Stimulated activated CD4-positive, alpha-beta T cell treated with anti-CD3 and anti-CD28 coated beads, Interleukin-15, amount 100 ng/mL, for 48 hours (primary cell): ENCODE measurements around the gene PXYLP1.

Experiments
- DNase-seq, 2 donors: peaks; one replicate each; pipeline ENCODE4 v3.0.0-alpha.2; 2020; ENCODE audit warnings: low read depth in 2 of 2

Gene PXYLP1

DNA sequence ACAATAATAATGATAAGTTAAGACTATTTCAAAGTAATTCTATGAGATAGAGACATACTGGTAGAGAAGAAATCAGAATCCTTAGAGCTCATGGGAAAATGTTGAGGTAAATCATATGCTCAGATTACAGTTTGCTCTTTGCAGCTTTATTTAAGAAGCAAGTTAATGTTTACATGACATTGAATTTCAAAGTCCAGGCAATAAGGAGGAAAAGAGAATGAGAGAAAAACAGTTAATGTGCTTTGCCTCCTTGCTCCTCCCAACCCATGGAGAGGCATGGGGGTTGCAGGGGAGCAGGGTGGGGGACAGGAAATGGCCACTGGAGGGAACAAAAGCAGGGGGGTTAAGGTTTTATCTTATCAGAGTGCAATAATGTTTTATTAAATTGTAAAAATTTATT, 94.5 kb downstream of the PXYLP1 start:
- no peak for DNase-seq

DNA sequence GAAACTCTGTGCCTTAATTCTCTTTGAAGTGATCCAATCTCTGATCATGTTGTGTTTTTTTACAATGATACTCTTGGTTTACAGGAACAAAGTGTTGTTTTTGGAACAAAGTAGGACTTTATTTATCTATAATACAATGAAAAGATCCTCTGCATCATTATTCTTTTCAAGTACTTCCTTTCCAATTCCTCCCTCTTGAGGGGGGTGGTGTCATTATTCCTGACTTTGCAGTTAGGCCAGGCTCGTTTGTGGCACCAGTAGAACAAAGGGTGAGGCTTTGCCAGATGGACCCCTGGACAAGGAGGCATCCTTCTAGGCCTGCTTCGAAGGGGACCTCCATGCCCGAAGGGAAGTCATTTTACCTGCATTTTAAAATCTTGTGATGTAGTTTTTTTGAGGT, 95.0 kb downstream of the PXYLP1 start:
- DNase-seq: no peak

DNA sequence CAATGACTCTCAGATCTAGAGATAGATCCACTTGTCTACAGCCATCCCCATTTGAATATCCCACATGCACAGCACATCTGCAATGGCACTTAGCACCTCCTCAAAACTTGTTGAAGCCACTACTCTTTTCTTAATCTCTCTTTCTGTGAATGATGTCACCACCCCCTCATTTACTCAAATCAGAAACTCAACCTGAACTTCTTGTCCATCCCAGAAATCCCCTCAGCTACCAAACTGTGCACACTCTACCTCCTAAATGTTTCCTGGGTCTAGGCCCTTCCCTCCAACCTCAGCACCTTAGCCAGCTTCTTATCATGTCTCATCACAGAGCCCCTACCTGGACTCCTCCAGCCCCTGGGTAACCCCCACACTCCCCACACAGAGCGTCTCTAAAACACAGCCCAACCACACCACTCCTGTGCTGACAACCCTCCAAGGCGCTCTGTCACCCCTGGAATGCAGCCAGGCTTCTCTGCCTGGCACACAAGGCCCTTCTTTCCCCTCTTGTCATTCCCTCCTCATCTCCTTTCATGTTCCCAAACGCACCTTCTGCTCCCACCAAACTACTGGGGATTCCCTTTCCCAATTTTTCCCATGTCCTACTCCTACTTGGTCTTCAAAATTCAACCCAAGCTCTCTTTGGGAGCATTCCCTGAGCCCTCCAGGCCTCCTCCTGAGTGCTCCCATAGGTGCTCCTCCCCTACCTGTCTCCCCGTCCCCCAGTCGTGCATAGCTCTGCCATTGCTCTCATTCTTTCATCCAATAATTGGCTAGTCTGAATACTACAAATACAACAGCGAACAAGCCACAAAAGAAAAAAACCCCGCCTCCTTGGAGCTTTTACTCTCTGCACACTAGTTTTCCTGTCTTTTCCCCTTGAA, 96.9 kb downstream of the PXYLP1 start:
- no peak for DNase-seq

DNA sequence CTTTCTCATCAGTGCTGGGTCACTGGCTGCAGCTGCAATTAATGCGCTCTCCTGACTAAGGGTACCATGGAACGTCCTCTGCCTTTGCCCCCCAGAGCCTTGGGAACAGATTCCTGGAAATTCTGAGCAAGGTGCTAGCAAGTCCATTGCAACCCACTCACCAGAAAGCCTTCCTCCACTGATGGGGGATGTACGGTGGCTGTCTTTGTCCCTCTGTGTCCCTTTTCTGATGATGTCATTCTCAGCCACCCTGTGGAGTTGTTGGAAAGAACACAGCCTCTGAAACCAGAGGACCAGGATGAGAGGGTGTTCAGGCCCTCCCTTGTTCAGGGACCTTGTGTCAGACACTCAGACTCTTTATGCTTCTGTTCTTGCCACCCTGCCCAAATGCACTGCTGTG, 98.6 kb downstream of the PXYLP1 start:
- DNase-seq: no peak

DNA sequence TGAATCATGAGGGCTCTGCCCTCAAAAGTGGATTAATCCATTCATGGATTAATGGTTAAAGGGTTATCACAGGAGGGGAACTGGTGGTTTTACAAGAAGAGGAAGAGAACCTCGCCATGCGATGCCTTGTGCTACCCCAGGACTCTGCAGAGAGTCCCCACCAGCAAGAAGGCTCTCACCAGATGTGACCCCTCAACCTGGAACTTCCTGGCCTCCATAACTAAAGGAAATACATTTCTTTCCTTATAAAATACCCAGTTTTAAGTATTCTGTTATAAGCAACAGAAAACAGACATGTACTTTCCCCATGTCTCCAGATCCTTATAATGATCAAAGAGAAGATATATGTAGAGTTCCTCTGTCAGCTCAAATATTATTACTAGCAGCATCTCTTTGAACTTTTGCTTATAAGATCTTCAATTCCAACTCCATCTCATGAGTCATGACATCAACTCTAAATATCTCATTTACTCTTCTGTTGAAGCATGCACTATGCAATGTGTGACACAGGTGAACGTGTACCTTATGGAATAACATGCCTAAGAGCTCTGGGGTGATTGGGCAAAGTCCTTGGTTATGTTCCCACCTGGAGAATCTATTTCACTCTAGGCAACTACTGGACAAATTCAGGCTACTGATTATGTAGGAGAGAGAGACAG, 99.2 kb downstream of the PXYLP1 start:
- DNase-seq: no peak

DNA sequence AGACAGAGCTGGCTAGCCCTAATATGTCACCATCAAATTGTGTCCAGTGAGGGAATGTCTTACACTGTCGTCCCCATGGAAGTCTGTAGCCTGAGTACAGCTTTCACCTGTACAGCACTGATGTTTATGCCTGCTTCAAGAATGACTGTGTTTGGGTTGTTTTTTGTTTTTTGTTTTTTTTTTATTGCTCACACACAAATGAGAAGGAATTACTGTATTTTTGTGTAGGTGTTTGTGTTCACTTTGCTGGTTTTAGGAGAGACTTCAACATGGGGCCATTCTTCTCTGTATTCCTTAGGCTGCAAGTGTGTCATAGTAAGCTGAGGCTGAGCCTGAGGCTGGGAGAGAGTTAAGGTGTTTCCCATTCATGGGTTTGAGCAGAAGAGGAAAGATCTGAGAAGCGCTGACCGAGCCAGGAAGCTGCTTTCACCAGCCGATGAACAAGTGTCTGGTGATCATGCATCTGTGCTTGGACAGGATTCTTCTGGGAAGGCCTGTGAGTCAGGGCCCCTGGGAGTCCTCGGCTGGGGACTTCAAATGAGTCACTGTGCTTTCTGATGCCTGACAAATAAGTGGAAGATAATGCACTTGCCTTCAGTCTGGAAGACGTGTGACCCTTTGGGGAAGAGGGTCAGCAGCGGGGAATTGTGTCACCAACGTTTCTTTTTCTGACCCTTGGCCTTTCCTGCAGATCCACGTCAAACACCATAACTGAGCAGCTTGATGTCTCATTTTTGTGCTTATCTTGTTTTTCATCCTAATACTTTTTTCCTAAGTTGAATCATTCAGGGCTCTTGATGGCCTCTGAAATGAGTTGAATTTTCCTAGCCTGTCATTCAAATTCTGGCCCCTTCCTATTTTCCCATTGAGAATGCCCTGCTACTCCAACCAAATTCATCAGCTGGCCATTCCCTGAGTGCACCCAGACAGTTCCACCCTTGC, 100.0 kb downstream of the PXYLP1 start:
- no peak for DNase-seq

DNA sequence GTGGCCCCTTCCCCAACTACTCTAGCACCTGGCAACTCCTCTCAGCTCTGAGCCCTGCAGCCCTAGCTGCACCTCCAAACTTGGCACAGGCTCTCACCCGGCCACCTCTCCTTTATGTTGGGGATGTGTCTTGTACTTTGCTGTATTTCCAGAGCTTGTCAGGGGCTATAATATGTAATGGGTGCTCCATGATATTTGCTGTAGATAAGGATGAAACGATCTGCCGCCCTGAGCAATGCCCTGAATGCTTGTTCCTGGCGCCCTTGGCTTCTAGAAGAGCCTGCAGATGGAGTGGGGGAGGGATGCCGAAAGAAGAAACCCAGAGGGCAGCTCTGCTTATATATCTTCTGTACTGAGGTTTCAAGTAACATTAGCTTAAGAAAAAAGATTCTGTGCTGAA, 100.8 kb downstream of the PXYLP1 start:
- DNase-seq: no peak

DNA sequence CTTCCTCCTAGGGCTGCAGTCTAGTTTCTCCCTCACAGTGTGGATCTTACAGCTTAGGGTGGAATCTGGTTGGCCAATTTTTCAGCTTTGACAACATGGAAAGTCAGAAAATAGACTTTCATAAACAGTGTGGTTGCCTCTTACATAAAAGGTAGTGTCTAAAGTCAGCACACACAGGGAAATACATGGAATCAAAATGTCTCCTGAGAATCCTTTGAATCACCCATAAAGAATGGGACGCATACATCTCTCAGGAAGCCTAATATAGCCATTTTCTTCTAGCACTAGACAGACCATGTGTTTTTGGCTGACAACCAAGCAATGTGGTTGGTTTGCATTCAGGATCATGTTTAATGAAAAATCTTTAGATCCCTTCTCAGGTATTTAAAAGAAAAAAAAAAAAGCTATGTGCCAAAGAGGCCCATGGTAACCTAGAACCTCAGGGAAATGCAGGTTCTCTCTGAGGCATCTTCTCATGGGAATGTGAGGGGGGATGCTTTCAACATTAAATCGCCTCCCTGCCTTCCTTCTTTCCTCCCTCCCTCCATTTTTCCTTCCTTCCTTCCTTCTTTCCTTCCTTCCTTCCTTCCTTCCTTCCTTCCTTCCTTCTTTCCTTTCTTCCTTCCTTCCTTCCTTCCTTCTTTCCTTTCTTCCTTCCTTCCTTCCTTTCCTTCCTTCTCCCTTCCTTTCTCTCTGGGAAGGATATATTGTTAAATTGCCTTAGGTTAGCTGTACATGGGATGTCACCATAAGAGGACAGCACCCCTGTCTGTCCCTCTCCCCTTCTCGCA, 102.4 kb downstream of the PXYLP1 start:
- DNase-seq: no peak

DNA sequence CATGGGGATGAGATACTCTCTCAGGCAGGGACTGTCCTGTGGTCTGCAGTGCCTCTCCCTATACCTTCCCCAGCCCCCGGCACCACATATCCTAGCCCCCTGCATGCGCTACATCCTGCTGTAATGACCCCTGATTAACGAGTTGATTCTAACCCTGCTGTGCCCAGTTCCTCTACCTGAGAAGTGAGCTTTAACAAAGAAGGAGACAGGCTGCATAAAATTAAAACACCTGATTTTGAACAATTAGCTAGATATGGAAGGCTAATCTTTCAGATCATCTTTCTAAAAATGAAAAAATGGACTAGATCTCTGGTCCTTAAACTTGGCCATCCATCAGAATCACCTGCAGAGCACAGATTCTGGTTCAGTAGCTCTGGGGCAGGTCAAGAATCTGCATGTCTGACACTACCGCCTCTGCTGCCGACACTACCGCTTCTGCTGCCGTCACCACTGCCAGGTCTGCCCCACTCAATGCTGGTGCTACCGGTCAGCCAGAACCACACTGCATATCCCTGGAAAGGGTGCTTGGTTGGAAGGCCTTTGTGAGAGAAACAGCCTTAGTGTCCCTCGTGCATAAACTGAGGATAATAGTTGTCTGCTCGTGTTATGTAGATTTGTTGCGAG, 103.1 kb downstream of the PXYLP1 start:
- no peak for DNase-seq

DNA sequence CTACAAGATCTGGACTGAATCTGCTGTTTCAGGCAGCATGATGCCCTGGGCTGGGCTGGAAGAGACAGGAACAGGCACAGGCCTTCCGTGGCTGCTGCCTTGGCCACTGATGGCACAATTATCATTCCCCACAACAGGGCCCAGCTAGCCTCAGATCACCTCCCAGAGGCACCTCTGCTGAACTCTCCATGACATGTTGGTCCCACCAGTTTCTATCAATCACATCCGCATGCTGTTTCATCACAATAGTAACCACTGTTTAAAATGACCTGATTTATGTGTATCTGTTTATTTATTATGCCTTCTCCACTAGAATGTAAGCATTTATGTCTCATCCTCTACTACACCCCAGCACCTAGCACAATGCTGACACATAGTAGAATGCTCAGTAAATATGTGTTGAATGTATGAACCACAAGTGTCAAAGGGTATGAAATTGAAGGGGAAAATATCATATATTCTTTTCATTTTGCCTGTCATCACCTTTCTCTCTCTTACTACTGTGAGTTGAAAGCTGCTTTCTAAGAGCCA, 104.0 kb downstream of the PXYLP1 start:
- DNase-seq: no peak

DNA sequence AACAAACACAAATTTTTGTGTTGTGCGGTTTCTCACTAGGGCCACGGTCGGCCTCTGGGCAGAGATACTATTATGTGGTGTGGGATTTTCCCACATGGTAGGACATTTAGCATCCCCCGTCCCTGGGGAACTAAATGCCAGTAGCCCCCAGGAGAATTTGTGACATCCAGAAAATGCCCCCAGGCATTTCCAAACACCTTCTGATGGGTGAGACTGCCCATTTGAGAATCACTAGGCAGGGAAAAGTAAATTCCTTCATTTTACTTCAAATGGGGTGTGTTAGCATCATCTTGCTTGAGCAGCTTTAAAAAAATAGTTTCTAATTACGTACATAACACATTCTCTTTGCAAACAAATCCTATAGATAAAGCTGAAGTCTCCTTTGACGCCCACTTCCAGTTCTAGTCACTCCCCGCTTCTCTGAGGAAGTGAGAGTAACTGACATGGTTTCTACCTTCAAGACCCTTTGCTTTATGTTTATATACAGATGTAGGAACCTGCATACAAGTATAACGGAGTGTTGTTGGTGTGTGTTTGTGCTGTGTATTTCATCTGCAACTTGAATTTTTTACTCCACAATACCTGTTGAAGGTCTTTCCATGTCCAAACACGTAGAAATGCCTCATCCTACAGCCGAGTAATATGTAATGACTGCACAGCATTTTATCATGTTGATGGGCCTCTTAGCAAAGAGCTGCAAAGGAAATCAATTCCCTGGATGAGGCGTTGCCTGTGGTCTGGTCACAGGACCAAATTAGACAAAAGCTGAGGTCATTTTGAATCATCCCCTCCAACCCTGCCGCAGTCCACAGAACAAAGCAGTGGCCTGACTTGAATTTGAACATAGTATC, 105.3 kb downstream of the PXYLP1 start:
- DNase-seq: no peak

DNA sequence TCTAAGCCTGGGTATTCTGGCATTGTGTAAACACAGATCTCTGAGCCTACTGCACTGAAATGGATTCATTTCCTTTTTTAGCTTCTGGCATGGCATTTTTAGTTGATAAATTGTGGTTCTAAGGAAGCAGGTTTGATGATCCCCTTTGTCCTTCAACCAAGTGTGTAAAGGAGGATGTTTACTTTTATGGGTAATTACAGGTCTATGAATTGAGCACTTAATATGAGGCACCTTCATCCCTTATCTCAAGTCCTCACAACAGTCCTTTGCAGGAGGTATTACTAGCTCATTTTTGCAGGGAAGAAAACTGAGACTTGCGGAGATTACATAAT, 105.9 kb downstream of the PXYLP1 start:
- DNase-seq: no peak

DNA sequence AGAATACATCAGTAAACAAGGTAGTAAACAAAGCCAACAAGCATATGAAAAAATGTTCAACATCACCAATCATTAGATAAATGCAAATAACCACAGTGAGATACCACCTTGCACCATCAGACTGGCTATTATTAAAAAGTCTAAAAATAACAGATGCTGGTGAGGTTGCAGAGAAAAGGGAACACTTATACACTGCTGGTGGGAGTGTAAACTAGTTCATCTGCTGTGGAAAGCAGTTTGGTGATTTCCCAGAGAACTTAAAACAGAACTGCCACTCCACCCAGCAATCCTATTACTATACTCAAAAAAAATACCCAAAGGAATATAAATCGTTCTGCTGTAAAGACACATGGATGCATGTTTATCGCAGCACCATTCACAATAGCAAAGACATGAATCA, 106.4 kb downstream of the PXYLP1 start:
- DNase-seq: no peak

DNA sequence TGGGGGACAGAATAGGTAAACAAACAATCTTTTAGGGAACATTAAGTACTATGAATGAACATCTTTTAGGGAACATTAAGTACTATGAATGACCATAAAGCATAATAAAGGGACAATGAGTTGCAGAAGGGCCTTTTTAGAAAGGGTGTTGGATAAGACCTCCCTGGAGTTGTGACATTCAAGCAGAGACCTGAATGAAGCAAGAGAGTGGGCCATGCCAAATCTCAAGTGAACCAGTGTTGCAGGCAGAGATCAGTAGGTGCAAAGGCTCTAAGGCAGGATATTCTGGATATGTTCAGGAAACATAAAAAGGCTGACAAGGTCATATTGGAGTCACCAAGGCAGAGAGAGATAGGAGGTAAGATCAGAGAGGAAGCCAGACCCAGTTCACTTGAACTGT, 107.3 kb downstream of the PXYLP1 start:
- DNase-seq: no peak

DNA sequence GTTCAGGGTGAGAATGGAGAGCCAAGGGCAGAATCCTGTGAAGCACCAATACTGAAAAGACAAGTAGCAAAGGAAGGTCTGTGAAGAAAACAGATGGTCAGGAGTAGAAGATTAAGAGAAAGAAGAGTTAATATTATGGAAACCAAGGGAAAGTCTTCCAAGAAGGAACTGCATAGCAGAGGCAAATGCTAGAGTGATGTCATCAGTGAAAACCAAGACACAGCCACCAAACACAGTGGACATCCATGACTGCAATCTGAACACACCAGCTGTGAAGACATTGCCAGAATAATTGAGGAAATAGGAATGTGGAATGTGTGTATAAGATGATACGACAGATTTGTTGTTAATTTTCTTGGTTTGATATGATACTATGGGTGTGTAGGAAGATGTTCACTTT, 109.9 kb downstream of the PXYLP1 start:
- DNase-seq: no peak

DNA sequence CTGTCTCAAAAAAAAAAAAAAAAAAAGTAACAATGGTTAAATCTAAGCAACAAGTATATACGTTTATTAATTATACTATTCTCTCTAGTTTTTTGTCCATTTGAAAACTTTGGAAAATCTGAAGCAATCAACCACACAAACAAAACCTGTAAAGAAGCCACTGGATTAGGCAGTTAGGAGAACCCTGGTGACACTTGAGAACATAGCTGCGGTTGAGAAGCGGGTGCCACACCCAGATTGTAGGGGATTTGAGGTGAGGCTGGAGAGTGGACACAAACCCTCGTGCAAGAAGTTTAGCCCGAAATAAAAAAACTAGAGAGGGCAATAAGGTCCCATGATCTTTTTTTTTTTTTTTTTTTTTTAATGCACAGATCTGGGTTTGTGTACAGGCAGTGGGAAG, 110.8 kb downstream of the PXYLP1 start:
- no peak for DNase-seq

DNA sequence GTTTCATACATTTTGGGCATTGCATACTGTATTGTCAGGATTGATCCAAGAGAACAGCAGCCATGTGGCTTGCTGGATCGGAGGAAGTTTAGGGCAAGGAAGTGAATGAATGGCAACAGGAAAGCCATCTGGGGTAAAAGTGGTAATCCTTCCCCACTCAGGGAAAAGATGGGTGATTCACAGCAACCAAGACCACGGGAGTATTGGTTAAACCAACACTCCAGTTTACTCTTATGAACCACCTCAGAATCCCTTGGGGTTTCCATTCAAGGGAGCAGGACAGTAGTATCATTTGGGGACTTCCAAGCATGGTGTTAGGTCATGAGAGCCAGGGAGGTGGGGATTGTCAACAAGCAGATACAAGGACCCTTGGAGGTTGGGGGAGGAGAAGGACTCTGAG, 111.5 kb downstream of the PXYLP1 start:
- no peak for DNase-seq

DNA sequence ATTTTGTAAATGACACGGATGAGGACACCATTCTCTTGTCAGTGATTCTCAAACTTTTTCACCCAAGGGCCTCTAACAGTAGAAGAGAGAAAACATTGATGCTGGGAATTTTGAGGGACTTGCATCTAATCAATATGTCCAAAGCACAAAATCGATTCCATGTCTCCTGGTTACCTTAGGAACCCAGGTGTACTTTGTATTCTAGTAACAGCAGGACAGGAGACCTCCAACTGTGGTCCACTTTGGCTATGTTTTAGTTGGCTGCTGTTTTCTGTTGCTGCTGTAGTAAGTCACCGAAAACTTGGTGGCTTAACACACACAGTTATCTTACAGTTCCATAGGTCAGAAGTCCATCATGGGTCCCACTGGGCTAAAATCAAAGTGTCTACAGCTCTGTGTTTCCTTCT, 112.2 kb downstream of the PXYLP1 start:
- no peak for DNase-seq
